ENCODE data around the gene CSTB. TPM values are rescaled to one million over a fixed set of nuclear protein-coding genes. Genes with fewer than 3 reads are reported as not detected.

The CSTB gene
- total RNA-seq, 1 donor from 2014 or later = 16.0 TPM

GRCh38 chr21:43794857-43795256, 18.7 kb upstream of the CSTB start:
- ChIA-PET POLR2A (no interaction called here), CTCF (no interaction called here)
- intact Hi-C loops (cut with micrococcal nuclease) = no loop called here
- Mint-ChIP-seq H3K4me3 (no peak overlapping the region), H3K36me3 (ENCODE audit: low read depth) (peaks cover 83% of the 10 kb centered on the region), H3K27me3 (no peaks in the 10 kb centered on the region), H3K4me1 (peaks cover 16% of the 10 kb centered on the region), H3K9me3 (no peaks in the 10 kb centered on the region), H3K27ac (no peak overlapping the region)
- TF ChIP-seq, protein P1, sequence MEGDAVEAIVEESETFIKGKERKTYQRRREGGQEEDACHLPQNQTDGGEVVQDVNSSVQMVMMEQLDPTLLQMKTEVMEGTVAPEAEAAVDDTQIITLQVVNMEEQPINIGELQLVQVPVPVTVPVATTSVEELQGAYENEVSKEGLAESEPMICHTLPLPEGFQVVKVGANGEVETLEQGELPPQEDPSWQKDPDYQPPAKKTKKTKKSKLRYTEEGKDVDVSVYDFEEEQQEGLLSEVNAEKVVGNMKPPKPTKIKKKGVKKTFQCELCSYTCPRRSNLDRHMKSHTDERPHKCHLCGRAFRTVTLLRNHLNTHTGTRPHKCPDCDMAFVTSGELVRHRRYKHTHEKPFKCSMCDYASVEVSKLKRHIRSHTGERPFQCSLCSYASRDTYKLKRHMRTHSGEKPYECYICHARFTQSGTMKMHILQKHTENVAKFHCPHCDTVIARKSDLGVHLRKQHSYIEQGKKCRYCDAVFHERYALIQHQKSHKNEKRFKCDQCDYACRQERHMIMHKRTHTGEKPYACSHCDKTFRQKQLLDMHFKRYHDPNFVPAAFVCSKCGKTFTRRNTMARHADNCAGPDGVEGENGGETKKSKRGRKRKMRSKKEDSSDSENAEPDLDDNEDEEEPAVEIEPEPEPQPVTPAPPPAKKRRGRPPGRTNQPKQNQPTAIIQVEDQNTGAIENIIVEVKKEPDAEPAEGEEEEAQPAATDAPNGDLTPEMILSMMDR (IDR thresholded peaks at IDR 0.05) = no peak
- ATAC-seq (ENCODE audit: low read depth) = no peak
- no peak for DNase-seq

DNA sequence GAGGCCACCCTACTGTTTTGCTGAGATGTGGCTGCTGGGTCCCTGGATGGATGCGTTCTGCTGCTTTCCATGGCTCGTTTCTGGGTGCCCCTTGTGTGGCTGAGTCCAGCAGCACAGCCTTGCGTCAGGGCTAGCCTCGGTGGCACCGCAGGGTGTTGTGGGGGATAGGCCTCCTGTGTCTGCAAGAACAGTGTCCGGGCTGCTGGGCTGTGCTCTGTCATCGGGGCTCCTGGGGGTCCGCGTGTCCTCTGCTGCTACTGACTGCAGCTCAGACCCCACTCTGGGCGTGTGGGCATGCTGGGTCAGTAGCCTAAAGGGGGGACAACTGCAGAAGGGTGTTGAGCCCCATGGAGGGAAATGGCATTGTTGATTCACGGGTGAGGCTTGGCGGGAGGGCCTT, 18.2 kb upstream of the CSTB start:
- Mint-ChIP-seq H3K9me3 (no peaks in the 10 kb centered on the region), H3K27me3 (no peaks in the 10 kb centered on the region), H3K27ac (no peak overlapping the region), H3K36me3 (ENCODE audit: low read depth) (peaks cover 82% of the 10 kb centered on the region), H3K4me1 (peaks cover 17% of the 10 kb centered on the region), H3K4me3 (no peak overlapping the region)
- CTCF ChIA-PET = no interaction called here
- TF ChIP-seq, protein P1 (IDR thresholded peaks at IDR 0.05) = no peak
- no peak for DNase-seq
- no peak for ATAC-seq (ENCODE audit: low read depth)
- intact Hi-C loops (cut with micrococcal nuclease) = no loop called here
- POLR2A ChIA-PET = no interaction called here

GRCh38 chr21:43793243-43793642, 17.1 kb upstream of the CSTB start:
- Mint-ChIP-seq H3K4me3 (no peak overlapping the region), H3K9me3 (no peaks in the 10 kb centered on the region), H3K4me1 (peaks cover 19% of the 10 kb centered on the region), H3K36me3 (ENCODE audit: low read depth) (peaks cover 74% of the 10 kb centered on the region), H3K27ac (no peak overlapping the region), H3K27me3 (no peaks in the 10 kb centered on the region)
- ChIA-PET CTCF (no interaction called here), POLR2A (no interaction called here)
- TF ChIP-seq, protein P1 (IDR thresholded peaks at IDR 0.05) = no peak
- ATAC-seq (ENCODE audit: low read depth) = no peak
- no peak for DNase-seq
- intact Hi-C loops (cut with micrococcal nuclease) = no loop called here

DNA sequence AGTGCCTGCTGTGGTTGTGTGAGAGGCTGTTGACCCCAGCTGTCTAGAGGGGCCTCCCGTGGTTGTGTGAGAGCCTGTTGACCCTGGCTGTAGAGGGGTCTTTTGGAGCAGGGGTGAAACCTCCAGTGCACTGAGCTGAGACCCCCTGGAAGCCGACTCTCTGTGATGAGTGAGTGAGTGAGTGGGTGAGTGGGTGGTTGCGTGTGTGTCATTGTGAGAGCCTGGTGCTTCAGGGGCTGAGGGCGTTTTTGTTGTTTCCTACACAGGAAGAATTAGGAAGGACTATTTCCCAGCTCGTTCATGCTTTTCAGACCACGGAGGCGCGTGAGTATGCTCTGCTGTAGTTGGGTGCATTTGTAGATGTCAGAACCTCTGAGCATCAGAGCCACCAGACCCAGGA, 16.3 kb upstream of the CSTB start:
- POLR2A ChIA-PET = no interaction called here
- peaks cover 19% of the 10 kb centered on the region for H3K4me1 Mint-ChIP-seq
- no peak for ATAC-seq (ENCODE audit: low read depth)
- H3K27ac Mint-ChIP-seq = no peak overlapping the region
- H3K27me3 Mint-ChIP-seq = no peaks in the 10 kb centered on the region
- CTCF ChIA-PET = no interaction called here
- no peaks in the 10 kb centered on the region for H3K9me3 Mint-ChIP-seq
- intact Hi-C loops (cut with micrococcal nuclease) = no loop called here
- H3K36me3 Mint-ChIP-seq (ENCODE audit: low read depth) = peaks cover 65% of the 10 kb centered on the region
- DNase-seq = no peak
- TF ChIP-seq, protein P1 (IDR thresholded peaks at IDR 0.05) = no peak
- H3K4me3 Mint-ChIP-seq = no peak overlapping the region

DNA sequence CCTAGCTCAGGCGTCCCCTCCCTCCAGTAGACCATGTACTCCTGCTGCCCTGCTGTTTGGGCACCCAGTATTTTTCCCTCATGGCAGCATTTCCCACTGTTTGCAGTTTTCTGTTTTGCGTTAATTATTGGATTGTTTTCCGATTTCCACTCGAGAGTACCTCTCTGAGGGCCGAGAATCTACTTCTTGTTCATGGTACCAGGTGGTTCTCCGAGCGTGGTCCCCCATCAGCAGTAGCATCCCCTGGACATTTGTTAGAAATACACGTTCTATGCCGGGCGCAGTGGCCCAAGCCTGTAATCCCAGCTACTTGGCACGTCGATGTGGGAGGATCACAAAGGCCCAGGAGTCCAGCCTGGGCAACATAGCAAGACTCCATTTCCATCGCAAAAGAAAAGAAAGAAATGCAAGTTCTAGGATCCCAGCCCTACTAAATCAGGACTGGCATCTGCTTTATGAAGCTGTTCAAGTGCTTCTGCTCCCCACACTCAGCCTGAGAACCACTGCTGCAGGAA, 14.0 kb upstream of the CSTB start:
- DNase-seq (no peak), ATAC-seq (ENCODE audit: low read depth) (no peak)
- TF ChIP-seq, protein P1 (IDR thresholded peaks at IDR 0.05) = no peak
- no peaks in the 10 kb centered on the region for H3K27me3 Mint-ChIP-seq
- ChIA-PET POLR2A (interaction anchor here (0.9 to 2.6 kb wide), 2 partner anchors 9 to 15 kb away, joined by 3 to 16 read pairs; no protein-coding TSS in a partner anchor), CTCF (interaction anchor here (1.3 kb wide), 1 partner anchor 185 kb away, joined by 3 read pairs; no protein-coding TSS in a partner anchor)
- intact Hi-C loops (cut with micrococcal nuclease) = no loop called here
- H3K27ac Mint-ChIP-seq = peak overlapping the region; percentile 63
- H3K4me3 Mint-ChIP-seq = peak overlapping the region; percentile 92
- peaks cover 19% of the 10 kb centered on the region for H3K4me1 Mint-ChIP-seq
- no peaks in the 10 kb centered on the region for H3K9me3 Mint-ChIP-seq
- peaks cover 43% of the 10 kb centered on the region for H3K36me3 Mint-ChIP-seq (ENCODE audit: low read depth)
